ENCODE measurements around the gene HLA-DMA.
A peak's percentile ranks its signal among the peaks of the same experiment; 100 is the strongest.

Gene HLA-DMA

GRCh38 chr6:32952817-32953739 lies at the start of gene HLA-DMA:
Gene HLA-DMA, minus strand, starts transcription at chr6:32953097. Its CDS starts 61 bp downstream, at chr6:32953036.
- TF ChIP-seq CTCF (IDR thresholded peaks at IDR 0.05) = peak; percentile 59

DNA sequence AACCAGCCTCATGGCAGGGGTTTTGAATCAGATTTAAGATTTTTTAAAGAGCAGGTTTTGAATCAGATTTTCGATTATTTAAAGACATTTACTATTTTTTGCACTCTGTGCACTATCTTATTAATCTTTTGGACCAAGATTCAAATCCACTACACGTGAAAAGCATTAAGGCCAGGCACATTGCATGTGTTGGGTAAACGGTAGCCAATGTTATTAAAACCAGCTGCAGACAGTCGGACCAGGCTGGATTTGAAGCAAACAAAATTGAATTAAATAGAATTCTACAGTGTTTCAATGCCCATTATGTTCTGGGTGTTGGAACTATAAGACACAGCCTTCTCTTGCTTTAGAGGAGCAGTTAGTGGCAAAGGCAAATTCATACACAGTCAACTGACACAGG lies 48.8 kb upstream of the HLA-DMA start:
- TF ChIP-seq CTCF (IDR thresholded peaks at IDR 0.05) = no peak

DNA sequence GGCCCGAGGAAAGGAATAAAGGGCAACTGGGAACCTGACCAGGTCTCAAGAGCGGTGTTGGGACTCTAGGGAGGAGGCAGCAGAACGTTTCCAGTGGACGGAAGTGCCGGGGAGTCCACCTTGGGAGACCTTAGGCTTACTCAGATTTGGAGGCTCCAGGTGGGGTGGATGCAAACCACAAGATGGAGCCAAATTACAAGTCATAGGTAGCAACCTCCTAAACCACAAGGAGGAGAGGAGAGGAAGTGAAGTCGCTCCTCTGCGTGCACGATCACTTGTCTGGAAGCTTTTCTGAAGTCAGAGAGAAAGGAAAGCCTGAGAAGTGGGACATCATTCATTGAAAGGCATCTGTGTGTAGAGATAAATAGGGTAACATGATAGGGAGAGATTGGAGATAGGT lies 47.2 kb upstream of the HLA-DMA start:
- TF ChIP-seq CTCF (IDR thresholded peaks at IDR 0.05) = peak; percentile 37; the same call in 1 of the 2 replicates

DNA sequence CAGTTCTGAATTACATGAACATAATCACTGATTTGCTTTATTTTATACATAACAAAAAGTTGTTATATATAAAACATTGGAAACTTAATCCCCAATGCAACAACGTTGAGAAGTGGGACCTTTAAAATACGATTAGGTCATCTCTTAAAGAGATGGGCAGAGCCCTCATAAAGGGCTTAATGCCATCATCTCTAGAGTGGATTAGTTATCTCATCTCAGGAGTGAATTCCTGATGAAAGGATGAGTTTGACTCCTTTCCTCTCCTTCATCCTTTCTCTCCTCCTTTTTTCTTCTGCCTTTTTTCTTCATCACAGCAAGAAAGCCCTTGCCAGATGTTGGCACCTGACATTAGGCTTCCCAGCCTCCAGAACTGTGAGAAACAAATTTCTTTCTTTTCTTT lies 42.6 kb upstream of the HLA-DMA start:
- no peak for TF ChIP-seq CTCF (IDR thresholded peaks at IDR 0.05)

GRCh38 chr6:32993363-32993973 lies 40.6 kb upstream of the HLA-DMA start:
- no peak for TF ChIP-seq CTCF (IDR thresholded peaks at IDR 0.05)

DNA sequence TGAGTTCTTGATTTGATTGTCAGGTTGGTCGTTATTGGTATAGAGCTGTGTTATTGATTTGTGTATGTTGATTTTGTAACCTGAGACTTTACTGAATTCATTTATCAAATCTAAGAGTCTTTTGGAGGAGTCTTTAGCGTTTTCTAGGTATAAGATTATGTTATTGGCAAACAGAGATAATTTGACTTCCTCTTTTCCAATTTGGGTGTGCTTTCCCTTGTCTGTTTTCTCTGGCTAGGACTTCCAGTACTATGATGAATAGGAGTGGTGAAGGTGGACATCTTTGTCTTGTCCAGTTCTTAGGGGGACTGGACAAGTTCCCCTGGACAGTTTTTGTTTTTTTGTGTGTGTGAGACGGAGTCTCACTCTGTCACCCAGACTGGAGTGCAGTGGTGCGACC lies 39.1 kb upstream of the HLA-DMA start:
- TF ChIP-seq CTCF (IDR thresholded peaks at IDR 0.05) = no peak

DNA sequence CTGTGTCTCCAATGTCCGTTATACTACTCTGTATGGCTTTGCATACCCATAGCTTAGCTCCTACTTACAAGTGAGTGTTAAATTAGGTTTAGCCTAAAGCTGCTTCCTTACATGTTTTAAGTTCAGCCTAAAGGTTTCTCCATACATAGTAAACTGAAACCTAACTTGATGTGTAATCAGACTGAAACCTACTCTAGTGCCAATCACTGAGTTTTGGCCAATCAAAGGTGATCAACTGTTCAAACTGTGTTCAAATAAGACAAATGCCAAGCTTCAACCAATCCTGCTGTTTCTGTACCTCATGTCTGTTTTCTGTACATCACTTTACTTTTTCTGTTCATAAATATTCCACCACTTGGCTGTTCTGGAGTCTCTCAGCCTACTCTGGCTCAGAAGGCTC lies 36.5 kb upstream of the HLA-DMA start:
- TF ChIP-seq CTCF (IDR thresholded peaks at IDR 0.05) = no peak

Measured in LNCAP (cell line).